Activated CD8-positive, alpha-beta memory T cell treated with anti-CD3 and anti-CD28 coated beads, Interleukin-2, amount 50 U/mL, for 48 hours (primary cell): ENCODE data around the gene PHLPP1.
"Not testable (repeated sequence)": the region's sequence is repeated elsewhere in the genome, so short reads cannot be mapped to it uniquely, and the experiment has no call there.

Source experiments
- DNase-seq: peaks from one replicate; pipeline ENCODE4 v3.0.0-alpha.2; 2020

Gene PHLPP1

DNA sequence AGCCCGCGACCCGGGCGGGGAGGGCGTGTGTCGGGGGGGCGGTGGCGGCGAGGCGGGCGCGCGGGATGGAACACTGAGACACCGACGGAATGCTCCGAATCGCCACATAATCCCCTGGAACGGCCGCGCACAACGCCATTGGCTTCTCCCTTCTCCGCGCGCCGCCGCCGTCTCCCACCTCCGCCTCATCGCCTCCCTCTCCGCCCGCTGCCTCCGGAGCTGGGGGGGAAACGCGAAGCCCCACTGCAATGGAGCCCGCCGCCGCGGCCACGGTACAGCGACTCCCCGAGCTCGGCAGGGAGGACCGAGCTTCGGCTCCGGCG, at the start of gene PHLPP1:
Gene PHLPP1 (plus strand): TSS at position 106 of the 323 bp plus-strand sequence. CDS start 143 bp downstream, at position 249.
- DNase-seq, result no peak

DNA sequence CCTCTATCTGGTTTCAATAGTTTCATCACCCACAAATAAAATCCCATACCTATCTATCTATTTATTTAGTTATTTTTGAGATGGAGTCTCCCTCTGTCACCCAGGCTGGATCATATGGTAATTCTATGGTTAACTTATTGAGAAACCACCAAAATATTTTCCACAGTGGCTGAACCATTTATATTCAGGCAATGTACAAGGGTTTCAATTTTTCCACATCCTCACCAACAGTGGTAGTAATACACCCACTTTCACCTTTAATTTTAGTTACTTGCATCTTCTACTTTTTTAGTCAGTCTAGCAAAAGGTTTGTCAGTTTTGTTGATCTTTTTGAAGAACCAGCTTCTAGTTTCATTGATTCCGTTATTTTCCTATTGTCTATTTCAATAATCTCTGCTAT, 46.1 kb upstream of the PHLPP1 start:
- DNase-seq, result no peak

DNA sequence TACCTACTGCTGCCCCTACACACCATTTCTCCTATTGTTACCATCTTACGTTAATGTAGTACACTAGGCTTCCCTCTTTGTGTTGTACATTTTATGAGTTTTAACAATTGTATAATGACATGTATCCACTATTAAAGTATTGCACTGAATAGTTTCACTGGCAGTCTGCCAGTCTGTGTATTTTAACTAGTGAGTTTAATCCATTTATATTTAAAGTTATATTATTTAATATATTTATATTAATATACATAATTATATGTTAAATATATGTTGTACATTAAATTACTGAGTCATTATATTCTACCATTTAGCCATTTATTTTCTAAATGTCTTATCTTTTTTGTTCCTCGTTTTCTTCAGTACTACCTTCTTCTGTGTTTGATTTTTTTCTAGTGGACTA, 44.8 kb upstream of the PHLPP1 start:
- no peak for DNase-seq

DNA sequence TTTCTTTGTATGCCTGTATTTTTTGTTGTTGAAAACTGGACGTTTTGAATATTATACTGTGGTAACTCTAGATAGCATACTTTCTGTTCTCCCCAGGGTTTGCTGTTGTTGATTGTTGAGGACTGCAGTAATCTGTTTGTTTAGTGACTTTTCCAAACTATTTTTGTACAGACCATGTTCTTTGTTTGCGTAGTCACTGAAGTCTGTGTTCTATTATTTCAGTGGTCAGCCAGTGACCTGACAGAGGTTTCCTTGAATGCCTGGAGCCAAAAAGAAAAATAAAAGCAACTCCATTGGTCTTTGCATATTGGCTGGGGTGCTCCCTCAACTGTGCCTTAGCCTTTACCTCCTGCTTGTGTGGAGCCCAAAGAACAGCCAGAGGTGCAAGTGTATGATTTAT, 42.7 kb upstream of the PHLPP1 start:
- DNase-seq, result no peak

DNA sequence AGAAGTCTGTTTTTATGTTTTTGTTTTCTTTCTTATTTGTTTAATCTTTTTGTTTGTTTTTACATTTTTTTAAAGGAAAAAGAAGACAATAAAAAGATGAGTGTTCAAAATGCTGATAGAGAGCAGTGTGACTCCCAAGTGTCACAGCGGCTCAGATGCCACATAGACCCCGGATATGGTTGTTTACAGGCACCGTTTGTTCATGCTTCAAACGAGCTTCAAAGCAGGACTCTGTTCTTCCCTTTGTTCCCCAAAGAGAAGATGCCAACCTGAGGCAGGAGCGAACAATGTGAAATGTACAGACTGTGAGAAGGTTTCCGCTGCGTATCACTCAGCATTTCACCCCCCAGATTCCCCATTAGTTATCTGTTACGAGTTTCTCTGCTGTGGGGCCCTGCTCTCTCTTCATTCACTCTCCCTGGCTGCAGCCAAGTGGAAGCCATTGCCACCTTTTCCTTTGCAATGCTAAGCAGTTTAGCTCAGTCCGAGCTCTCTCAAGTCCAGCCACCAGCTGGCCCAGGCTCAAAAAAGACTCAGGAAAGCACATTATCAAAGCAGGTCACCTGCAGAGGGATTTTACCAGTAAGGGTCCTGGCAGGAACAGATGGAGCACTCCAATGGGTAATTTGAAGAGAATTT, 36.4 kb upstream of the PHLPP1 start:
- no peak for DNase-seq

DNA sequence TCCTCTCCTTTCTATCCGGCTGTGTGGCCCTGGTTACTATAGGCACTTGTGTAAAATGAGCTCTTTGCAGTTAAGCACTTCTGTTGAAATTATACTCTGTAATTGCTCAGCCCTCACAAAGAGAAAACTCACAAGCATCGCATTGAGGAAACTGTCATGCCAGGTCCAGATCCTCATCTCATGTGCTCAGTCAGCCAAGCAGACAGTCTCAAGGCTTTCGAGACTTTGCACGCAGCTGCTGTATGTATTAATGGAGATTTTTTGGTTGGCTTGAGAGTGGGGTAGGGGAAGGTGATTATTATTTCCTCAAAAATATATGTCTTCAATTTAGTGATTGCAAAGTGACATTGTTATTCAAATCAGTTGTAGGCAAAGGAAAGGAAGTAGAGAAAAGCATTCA, 33.0 kb upstream of the PHLPP1 start:
- no peak for DNase-seq

DNA sequence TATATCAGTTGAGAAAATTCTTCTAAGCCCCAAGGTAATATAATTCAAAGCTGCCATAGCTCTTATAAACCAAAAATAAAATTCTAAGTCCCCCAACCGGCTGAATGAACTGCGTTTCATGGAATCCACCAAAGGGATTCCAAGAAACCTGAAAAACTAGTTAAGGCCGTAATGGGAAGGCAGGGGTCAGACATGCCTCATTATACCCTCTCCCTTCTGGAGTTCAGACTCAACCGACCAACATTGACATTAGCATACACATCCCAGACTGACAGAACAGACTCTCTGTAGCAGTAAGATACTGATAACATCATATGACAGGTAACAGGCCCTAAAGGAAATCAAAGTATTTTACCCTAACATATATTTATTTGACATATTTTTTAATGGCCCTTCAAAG, 31.4 kb upstream of the PHLPP1 start:
- DNase-seq, result no peak

DNA sequence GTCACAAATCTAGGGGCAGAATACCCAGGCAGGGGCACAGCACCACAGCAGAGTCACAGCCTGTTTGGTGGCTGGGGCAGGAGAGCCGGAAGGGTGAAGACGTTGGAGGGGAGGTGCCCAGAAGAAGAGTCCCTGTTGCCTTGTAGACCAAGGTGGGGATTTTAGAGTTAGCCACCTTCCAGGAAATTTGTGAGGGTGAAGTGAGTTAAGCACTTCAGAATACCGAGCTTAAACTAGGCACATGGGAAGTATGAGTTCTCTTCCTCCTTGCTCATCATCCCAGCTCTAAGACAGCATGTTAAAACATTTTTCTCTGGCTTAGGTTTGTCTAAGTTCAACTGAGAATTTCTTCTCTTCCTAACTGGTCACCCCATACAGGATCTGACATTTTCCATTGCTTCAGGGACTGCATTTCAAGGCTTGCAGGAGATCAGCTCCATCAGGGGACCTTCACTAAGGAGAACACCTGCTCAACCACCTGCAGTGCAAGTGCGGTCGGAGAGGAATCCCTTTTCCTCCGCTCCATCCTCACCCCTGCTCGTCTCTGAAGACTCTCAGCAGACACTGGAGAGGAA, 26.5 kb upstream of the PHLPP1 start:
- no peak for DNase-seq

DNA sequence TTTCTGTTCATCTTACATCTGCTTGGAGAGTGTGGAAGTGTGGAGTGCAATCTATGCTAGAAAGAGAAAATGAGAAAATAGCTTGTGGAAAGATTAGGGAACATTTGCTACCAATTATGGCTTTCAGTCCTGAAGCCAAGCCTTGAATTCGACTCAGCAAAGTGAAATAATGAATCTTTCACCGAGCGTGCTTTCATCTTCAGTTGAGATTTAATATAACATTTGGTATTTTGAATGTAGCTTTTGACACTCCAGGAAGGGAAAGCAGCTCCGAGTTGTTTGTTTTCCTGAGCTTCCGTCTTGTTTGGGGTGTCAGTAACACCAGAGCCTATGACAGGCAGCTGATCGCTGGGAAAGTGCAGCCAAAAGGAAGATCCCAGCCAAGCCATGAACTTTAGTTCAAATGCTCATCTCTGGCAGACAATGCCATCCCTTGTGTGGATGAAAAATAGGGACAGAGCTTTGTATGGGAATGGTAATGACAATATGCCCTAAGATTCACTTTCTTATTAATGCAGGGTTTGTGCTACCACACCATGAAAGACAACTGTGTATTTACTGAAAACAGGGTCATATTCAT, 25.0 kb upstream of the PHLPP1 start:
- DNase-seq, result no peak

DNA sequence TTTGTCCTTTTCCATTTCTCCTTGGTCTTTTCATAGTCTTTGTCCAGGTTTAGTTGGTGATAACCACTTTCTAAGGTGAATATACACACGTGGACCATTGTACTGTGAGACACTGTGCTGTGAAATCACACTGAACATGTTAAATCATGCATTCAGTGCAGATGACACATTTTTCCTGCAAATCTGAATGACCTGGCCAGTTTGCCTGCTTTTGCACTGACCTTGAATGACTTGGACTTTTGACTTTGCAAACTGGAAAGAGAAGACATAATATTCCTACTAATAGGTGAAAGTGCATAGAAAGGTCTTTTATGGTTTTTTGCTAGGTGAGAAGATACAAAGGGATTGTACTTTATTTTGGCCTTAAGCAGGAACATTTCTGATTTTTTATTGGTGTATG, 21.7 kb upstream of the PHLPP1 start:
- no peak for DNase-seq

DNA sequence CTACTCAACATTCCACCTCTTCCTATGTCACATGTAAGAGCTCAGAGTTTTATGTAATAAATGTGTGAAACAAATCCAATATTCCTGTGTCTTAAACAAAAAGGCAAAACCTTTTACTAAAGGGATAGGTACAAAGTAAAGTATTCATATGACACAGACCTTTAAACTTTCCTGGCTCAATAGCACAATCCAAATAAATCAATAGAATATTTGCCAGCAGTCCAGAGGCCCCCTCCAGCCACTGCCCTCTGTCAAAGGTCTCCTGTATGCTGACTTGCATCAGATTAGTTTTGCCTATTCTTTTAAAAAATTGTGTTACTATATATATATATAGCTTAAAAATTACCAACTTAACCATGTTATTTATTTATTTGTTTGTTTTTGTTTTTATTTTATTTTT, 17.7 kb upstream of the PHLPP1 start:
- no peak for DNase-seq

DNA sequence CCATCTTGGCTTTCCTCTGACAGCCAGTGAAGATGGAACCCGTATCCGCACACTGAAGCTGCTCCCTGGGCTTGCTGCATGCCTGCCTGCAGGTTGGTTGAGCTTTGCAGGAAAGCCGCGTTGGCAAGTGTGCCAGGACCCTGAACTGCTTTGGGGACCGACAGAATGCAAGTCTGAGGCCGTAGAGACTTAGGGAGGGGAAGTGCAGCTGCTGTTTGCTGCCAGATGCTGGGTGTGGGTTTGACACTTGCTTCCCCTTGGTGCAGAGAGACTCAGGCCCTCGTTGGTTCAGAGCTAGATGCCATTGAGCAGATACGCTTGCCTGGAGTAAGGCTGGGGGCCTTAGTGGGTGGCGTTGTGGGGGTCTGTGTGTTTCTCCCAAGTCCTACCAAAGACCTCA, 13.1 kb upstream of the PHLPP1 start:
- no peak for DNase-seq

DNA sequence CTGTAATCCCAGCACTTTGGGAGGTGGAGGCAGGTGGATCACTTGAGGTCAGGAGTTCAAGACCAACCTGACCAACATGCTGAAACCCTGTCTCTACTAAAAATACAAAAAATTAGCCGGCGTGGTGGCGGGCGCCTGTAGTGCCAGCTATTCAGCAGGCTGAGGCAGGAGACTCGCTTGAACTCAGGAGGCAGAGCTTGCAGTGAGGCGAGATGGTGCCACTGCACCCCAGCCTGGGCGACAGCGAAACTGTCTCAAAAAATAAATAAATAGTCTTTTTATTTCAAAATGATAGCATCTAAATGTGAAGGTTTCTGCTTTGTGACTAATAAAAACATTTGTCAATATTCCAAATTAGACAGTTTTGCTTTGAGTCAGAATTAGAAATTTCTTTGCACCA, 8.5 kb upstream of the PHLPP1 start:
- not testable (repeated sequence) for DNase-seq

DNA sequence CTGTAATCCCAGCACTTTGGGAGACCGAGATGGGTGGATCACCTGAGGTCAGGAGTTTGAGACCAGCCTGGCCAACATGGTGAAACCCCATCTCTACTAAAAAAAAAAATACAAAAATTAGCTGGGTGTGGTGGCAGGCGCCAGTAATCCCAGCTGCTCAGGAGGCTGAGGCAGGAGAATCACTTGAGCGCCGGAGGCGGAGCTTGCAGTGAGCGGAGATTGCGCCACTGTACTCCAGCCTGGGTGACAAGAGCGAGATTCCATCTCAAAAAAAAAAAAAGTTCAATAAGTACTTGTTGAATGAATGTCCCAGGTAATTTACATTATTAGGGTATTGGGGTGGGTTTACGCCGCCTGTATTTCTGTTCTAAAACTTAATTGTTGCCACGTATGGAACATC, 5.4 kb upstream of the PHLPP1 start:
- not testable (repeated sequence) for DNase-seq

DNA sequence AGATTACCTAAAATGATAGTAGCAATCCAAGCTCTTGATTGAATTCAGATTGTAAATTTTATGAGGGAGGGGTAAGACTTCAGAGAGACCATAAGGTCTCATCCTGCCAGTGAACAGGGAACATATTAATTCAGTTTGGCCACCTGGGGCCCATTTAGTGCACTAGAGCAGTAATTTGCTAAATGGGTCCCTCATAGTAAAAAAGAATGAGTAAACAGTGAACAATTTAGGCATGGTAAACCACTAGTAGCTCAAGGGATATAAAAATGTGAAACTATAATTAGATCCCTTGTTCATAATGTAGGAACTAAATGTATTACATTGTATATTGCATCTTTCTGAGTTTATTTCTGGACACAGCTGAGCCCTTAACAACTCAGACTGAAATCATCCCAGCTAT, 4.9 kb upstream of the PHLPP1 start:
- DNase-seq, result no peak

DNA sequence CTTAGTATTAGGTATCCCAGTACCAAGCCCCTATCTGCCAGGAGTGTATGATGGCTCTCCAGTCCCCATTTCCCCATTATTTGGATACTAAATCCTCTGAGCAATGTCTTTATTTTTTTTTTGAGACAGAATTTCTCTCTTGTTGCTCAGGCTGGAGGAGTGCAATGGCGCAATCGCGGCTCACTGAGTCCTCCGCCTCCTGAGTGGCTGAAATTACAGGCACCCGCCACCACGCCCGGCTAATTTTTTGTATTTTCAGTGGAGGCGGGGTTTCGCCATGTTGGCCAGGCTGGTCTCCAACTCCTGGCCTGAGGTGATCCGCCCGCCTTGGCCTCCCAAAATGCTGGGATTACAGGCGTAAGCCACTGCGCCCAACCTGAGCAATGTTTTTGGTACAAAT, 3.6 kb upstream of the PHLPP1 start:
- no peak for DNase-seq

DNA sequence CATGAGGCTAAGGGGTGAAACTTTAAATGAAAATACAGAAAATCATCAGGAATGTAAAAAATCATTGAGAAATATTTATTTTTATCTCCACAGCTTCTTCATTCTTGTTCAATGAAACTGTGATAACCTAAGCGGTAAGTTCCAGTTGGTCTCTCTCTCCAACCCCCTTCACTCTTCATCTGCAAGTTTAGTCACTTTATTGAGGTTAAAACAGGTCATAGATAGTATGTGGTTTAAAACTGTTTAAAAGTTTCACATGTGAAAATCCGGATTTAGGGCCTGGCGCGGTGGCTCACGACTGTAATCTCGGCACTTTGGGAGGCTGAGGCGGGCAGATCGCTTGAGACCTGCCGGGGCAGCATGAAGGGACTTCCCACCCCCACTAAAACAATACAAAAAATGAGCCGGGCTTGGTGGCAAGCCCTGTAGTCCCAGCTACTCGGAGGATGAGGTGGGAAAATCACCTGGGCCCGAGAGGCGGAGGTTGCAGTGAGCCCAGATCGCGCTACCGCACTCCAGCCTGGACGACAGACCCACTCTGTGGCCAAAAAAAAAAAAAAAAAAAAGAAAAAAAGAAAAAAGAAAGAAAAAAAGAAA, 1.6 kb upstream of the PHLPP1 start:
- no peak for DNase-seq

DNA sequence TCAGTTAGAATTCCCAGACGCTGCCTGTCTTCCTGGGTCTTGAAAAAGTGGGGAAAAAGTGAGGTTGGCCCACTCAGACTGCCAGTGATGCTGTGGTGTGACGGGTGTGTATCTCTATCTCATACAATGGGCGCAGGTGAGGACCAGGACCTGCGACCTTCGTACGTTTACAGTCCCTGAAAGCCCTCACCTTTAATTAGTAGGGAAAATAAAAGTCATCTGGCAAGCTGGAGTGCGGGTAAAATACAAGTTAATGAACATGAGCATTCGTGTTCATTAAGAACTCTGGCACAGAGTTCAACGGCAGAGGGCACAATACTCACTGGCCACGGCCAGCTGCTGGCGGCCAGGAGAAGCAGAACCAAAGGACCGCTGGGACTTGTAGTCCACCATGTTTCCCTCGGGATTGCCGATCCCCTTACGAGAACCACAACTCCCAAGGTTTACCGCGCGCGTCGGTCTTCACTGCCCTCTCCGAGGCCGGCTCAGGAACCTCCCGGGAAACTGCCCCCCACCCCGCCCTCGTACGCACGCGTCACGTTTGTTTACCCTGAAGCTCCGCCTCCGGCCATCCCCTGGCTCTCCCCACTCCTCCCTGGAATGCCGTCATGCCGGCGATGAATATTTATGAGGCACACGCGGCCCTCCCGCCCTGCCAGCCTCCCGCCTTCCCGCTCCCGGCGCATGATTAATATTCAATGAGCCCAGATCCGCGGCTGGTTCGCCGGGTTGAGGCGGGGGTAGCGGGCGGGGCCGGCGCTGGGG, 488 bp upstream of the PHLPP1 start:
- peak; percentile 92 for DNase-seq

DNA sequence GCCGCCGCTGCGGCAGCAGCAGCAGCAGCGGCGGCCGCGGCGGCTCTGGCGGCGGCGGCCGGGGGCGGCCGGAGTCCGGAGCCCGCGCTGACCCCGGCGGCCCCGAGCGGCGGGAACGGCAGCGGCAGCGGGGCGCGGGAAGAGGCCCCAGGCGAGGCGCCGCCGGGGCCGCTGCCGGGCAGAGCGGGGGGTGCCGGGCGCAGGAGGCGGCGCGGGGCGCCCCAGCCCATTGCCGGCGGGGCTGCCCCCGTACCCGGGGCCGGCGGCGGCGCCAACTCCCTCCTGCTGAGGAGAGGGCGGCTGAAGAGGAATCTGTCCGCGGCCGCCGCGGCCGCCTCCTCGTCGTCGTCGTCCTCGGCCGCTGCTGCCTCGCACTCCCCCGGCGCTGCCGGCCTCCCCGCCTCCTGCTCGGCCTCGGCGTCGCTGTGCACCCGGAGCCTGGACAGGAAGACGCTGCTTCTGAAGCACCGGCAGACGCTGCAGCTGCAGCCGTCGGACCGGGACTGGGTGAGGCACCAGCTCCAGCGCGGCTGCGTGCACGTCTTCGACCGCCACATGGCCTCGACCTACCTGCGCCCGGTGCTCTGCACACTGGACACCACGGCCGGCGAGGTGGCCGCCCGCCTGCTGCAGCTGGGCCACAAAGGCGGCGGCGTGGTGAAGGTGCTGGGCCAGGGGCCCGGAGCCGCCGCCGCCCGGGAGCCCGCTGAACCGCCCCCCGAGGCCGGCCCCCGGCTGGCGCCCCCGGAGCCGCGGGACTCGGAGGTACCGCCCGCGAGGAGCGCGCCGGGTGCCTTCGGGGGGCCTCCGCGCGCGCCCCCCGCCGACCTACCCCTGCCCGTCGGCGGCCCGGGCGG, 646 bp downstream of the PHLPP1 start:
- peak; percentile 80 for DNase-seq

DNA sequence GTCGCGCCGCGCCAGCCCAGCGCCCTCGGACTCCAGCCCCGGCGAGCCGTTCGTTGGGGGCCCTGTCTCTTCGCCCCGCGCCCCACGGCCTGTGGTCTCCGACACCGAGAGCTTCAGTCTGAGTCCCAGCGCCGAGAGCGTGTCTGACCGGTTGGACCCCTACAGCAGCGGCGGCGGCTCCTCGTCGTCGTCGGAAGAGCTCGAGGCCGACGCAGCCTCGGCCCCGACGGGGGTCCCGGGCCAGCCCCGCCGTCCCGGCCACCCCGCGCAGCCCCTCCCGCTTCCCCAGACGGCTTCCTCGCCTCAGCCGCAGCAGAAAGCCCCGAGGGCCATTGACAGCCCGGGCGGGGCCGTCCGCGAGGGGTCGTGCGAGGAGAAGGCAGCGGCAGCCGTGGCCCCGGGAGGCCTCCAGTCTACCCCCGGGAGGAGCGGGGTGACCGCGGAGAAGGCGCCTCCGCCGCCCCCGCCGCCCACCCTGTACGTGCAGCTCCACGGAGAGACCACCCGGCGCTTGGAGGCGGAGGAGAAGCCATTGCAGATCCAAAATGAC, 1.4 kb downstream of the PHLPP1 start:
- DNase-seq, result peak; percentile 71

DNA sequence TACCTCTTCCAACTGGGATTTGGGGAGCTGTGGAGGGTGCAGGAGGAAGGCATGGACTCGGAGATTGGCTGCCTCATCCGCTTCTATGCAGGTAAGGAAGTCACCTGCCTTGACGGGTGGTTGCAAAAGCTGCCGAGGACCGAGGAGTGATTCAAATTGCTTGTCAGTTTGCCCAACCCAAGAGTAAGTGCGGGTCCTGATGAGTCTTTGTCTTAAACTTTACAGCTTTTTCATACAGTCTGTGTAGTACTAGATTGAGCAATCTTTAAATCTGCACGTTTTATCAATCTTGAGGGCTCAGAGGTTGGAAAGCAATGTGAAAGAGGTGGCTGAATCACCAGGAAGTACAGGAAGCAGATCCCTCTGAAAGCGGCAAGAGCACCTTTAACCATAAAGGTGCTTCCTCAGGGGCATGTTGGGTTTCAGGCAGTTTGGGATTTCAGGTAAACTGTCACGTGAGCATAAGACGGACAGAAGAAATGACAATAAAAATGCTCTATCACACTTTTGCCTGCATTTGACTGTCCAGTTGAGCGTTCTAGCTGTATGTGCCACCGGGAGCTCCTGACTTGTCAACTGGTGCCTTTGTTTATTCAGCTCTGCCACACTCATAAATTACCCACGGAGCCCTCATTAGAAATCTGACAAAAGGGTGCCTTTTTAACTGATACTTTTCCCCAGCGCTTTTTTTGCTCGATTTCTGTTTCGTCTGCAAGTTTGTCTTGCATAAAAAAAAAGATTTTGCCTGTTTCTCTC, 2.0 kb downstream of the PHLPP1 start:
- DNase-seq, result peak; percentile 54
